Measurements from ENCODE around the gene CAPN5.

The CAPN5 gene

DNA sequence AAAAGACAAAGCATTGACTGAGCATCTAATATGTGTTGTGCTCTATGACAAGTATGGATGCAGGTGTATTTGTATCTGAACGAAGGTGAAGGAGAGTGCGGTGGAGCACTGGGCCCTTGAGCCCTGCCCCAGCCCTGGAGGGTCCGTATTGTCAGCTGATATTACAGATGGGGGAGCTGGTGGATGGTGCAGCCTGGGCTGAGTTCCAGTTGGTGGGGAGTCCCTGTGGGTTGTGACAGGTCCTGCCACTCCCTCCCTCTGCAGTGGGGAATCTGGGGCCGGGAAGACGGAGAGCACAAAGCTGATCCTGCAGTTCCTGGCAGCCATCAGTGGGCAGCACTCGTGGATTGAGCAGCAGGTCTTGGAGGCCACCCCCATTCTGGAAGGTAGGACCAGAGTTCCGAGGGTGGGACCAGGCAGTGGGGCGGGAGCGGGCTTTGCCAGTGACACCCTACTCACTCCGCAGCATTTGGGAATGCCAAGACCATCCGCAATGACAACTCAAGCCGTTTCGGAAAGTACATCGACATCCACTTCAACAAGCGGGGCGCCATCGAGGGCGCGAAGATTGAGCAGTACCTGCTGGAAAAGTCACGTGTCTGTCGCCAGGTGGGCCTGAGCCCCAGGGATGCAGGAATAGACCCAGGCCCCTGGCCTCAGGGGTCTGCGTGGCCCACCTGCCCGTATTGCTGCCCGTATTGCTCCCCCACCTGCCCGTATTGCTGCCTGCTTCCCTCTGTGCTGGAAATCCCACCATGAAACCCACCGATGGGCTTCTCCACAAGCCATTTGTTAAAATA is 89.8 kb downstream of the CAPN5 start:
- no peaks in the 10 kb centered on the region for H3K36me3 ChIP-seq (ENCODE audit: control insufficient read depth, low read length)
- H4K20me1 ChIP-seq (ENCODE audit: control insufficient read depth, insufficient read depth, low read depth, low read length): no peaks in the 10 kb centered on the region
- H3K27ac ChIP-seq (ENCODE audit: low read depth, low read length): no peak overlapping the region
- TF ChIP-seq, protein P1, sequence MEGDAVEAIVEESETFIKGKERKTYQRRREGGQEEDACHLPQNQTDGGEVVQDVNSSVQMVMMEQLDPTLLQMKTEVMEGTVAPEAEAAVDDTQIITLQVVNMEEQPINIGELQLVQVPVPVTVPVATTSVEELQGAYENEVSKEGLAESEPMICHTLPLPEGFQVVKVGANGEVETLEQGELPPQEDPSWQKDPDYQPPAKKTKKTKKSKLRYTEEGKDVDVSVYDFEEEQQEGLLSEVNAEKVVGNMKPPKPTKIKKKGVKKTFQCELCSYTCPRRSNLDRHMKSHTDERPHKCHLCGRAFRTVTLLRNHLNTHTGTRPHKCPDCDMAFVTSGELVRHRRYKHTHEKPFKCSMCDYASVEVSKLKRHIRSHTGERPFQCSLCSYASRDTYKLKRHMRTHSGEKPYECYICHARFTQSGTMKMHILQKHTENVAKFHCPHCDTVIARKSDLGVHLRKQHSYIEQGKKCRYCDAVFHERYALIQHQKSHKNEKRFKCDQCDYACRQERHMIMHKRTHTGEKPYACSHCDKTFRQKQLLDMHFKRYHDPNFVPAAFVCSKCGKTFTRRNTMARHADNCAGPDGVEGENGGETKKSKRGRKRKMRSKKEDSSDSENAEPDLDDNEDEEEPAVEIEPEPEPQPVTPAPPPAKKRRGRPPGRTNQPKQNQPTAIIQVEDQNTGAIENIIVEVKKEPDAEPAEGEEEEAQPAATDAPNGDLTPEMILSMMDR (IDR thresholded peaks at IDR 0.05; ENCODE audit: low read depth, low read length, poor library complexity, severe bottlenecking): no peak
- H3K79me2 ChIP-seq (ENCODE audit: control insufficient read depth, low read length): no peaks in the 10 kb centered on the region
- H3K9me2 ChIP-seq (replicated peaks; ENCODE audit: control insufficient read depth, low read length): no peaks in the 10 kb centered on the region
- no peaks in the 10 kb centered on the region for H3F3A ChIP-seq (ENCODE audit: control insufficient read depth, insufficient read depth)
- H3K4me2 ChIP-seq (ENCODE audit: low read length): no peak overlapping the region
- no peaks in the 10 kb centered on the region for H3K27me3 ChIP-seq (ENCODE audit: control insufficient read depth, low read length)
- H3K4me1 ChIP-seq (ENCODE audit: control insufficient read depth, low read length): no peaks in the 10 kb centered on the region
- no peaks in the 10 kb centered on the region for H3K9me3 ChIP-seq (ENCODE audit: control insufficient read depth, insufficient read depth, low read length)
- H3K4me3 ChIP-seq (ENCODE audit: low read length): no peak overlapping the region

DNA sequence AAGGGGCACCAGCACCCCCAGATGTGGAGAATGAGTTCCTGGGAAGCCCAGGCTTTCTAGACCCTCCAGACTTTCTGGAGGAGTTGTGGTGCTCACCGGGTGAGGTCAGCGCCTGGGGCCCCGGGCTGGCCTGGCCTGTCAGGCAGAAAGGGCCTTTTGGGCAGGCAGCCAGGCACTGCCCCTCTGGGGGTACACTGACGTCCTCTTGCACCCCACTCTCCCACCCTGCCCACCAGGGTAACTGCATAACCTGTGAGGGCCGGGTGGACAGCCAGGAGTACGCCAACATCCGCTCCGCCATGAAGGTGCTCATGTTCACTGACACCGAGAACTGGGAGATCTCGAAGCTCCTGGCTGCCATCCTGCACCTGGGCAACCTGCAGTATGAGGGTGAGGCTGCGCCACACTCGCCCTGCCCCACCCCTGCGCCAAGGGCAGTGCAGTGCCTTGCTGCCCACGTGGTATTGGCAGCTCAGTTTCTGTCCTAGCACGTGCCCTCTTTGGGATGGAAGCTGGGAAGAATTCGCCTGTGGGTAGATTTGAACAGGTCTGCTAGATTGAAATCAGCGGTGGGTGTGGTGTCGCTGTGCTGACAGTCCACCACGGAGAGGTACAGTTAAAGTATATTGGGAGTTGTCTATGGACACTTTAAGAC is 91.4 kb downstream of the CAPN5 start:
- H3K27me3 ChIP-seq (ENCODE audit: control insufficient read depth, low read length): no peaks in the 10 kb centered on the region
- no peak overlapping the region for H3K27ac ChIP-seq (ENCODE audit: low read depth, low read length)

DNA sequence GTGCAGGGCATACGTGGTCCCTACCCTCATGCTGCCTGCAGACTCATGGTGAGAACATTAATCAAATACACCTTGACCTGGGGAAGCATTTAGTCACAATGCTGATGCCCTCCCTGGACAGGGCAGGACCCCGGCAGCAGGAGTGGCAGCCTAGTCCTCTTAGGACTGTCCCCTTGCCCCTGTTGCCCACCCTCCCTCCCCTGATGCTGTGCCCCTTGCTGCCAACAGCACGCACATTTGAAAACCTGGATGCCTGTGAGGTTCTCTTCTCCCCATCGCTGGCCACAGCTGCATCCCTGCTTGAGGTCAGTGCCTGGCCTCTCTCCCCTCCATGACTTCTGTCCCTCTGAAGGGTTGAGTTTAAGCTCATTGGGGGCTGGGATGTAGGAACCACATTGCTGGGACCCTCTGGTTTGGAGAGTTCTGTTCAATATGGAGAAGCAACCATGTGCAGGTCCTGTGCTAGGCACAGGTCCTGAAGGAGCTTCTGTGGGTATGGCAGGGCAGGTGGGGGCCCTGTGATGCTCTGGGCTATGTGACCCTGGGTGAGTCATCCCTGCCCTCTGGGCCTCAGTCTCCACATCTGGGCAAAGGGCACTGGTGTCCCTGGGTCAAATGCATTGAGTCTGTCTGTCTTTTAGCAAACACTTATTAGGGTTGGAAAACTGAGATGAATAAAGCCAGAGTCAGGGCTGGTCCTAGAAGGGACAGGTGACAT is 92.6 kb downstream of the CAPN5 start:
- Histone ChIP-seq H3K27me3 (ENCODE audit: control insufficient read depth, low read length) (0 out of 2 replicates have a peak, but pooled peaks cover under 1% of the 10 kb centered on the region), H3K9me2 (replicated peaks; ENCODE audit: control insufficient read depth, low read length) (no peaks in the 10 kb centered on the region), H3K36me3 (ENCODE audit: control insufficient read depth, low read length) (no peaks in the 10 kb centered on the region), H3K27ac (ENCODE audit: low read depth, low read length) (no peak overlapping the region), H3F3A (ENCODE audit: control insufficient read depth, insufficient read depth) (no peaks in the 10 kb centered on the region), H3K4me3 (ENCODE audit: low read length) (no peak overlapping the region), H3K9me3 (ENCODE audit: control insufficient read depth, insufficient read depth, low read length) (no peaks in the 10 kb centered on the region), H4K20me1 (ENCODE audit: control insufficient read depth, insufficient read depth, low read depth, low read length) (no peaks in the 10 kb centered on the region), H3K4me2 (ENCODE audit: low read length) (no peak overlapping the region), H3K79me2 (ENCODE audit: control insufficient read depth, low read length) (no peaks in the 10 kb centered on the region), H3K4me1 (ENCODE audit: control insufficient read depth, low read length) (no peaks in the 10 kb centered on the region)
- TF ChIP-seq, protein P1 (IDR thresholded peaks at IDR 0.05; ENCODE audit: low read depth, low read length, poor library complexity, severe bottlenecking): no peak
- TF ChIP-seq EZH2phosphoT487 (IDR thresholded peaks at IDR 0.05; ENCODE audit: borderline replicate concordance, low read length): no peak

More for the DNA sequence above, 91.4 kb downstream of the CAPN5 start:
- Histone ChIP-seq H3K79me2 (ENCODE audit: control insufficient read depth, low read length) (no peaks in the 10 kb centered on the region), H3K36me3 (ENCODE audit: control insufficient read depth, low read length) (no peaks in the 10 kb centered on the region), H3K4me3 (ENCODE audit: low read length) (no peak overlapping the region), H3K9me2 (replicated peaks; ENCODE audit: control insufficient read depth, low read length) (no peaks in the 10 kb centered on the region), H3K4me1 (ENCODE audit: control insufficient read depth, low read length) (no peaks in the 10 kb centered on the region), H3F3A (ENCODE audit: control insufficient read depth, insufficient read depth) (no peaks in the 10 kb centered on the region), H3K4me2 (ENCODE audit: low read length) (no peak overlapping the region), H4K20me1 (ENCODE audit: control insufficient read depth, insufficient read depth, low read depth, low read length) (no peaks in the 10 kb centered on the region), H3K9me3 (ENCODE audit: control insufficient read depth, insufficient read depth, low read length) (no peaks in the 10 kb centered on the region)
- TF ChIP-seq, protein P1 (IDR thresholded peaks at IDR 0.05; ENCODE audit: low read depth, low read length, poor library complexity, severe bottlenecking): no peak
- no peak for TF ChIP-seq EZH2phosphoT487 (IDR thresholded peaks at IDR 0.05; ENCODE audit: borderline replicate concordance, low read length)
